Adrenal gland (tissue), 12 donors: Measurements from ENCODE around the gene SYNE1. TPM values are rescaled to one million over a fixed set of nuclear protein-coding genes. Genes with fewer than 3 reads are reported as not detected.

Source experiments
- DNase-seq, 7 donors: peaks; one replicate each; pipeline ENCODE4 v3.0.0-alpha.2; 2019 to 2020
- H3K27ac ChIP-seq, 5 donors: fragments of 200-600 bp; sonication (generic) in 4 of 5; 1 replicate in 3 of 5; 2 replicates in 2 of 5; pipeline versions ENCODE4 v1.5.1 to v1.8.0; 2016 to 2020; ENCODE audit warnings: mild to moderate bottlenecking in 1 of 5
- H3K27me3 ChIP-seq: fragments of 200-600 bp; 2 replicates; pipeline ENCODE4 v1.8.0; 2021
- H3K36me3 ChIP-seq, 2 donors: fragments of 200-600 bp; replicated peaks in 1 of 2; 1 replicate in 1 of 2; 2 replicates in 1 of 2; pipeline versions ENCODE4 v1.5.1 to v1.8.0; 2018 to 2022
- H3K4me1 ChIP-seq, 2 donors: fragments of 200-600 bp; replicated peaks in 1 of 2; 1 replicate in 1 of 2; 2 replicates in 1 of 2; pipeline versions ENCODE4 v1.5.1 to v1.8.0; 2018 to 2021
- H3K4me3 ChIP-seq, 4 donors: fragments of 200-600 bp; sonication (generic) in 3 of 4; one replicate each; pipeline ENCODE4 v1.5.1; 2016 to 2018
- H3K9me3 ChIP-seq, 3 donors: fragments of 200-600 bp; sonication (generic) in 1 of 3; replicated peaks in 1 of 3; 1 replicate in 2 of 3; 2 replicates in 1 of 3; pipeline versions ENCODE4 v1.5.1 to v1.8.0; 2016 to 2021
- CTCF ChIP-seq, 6 experiments: fragments of 450-650 bp in 4 of 6; fragments of 200-600 bp in 2 of 6; sonication (generic) in 1 of 6; IDR thresholded peaks; 1 replicate in 5 of 6; 2 replicates in 1 of 6; pipeline versions ENCODE4 v1.5.1 to v1.8.0; 2016 to 2021; ENCODE audit warnings: antibody characterized with exemption in 6 of 6, mild to moderate bottlenecking in 2 of 6, moderate library complexity in 1 of 6
- POLR2A ChIP-seq, 2 donors: fragments of 450-650 bp; IDR thresholded peaks; one replicate each; pipeline ENCODE4 v1.6.1; 2017; ENCODE audit warnings: antibody characterized with exemption in 2 of 2, mild to moderate bottlenecking in 2 of 2, moderate library complexity in 1 of 2
- WGBS, 4 donors: extraction: QIAGEN DNeasy Blood & Tissue Kit in 2 of 4; methylation state at CpG; one replicate each; pipeline versions ENCODE4 v1.1.5 to v1.1.7; 2013 to 2017; 5-methylcytosine and 5-hydroxymethylcytosine counted together
- intact Hi-C, 2 donors: fragments of 100-400 bp; cut with DNase I; formaldehyde crosslinking; loops; one replicate each; pipeline versions ENCODE4 v1.14.1 to v1.15.0; 2022 to 2023
- polyA plus RNA-seq, 3 donors: library from polyadenylated mRNA; stranded (reverse); fragments of 200-250 nt in 2 of 3; fragments of 350-450 nt in 1 of 3; fragmentation: Illumina TruSeq in 1 of 3; extraction: RNeasy Lipid Tissue Mini Kit (QIAGEN cat#74804) in 1 of 3; gene quantifications; one replicate each; pipeline ENCODE4 v1.2.3, GENCODE V29; 2013 to 2014
- total RNA-seq, 9 donors: library from RNA; depleted of rRNA in 4 of 9; stranded (reverse); fragments of >200 nt in 4 of 9; fragments of 120-200 nt in 1 of 9; fragmentation: NEBNext Ultra II Directional in 1 of 9; extraction: Animal tissue kit (Norgen Biotek cat#: 25700) in 1 of 9; gene quantifications; one replicate each; pipeline versions ENCODE4 v1.1.0 to v1.2.4, GENCODE V29; 2013 to 2023
- donor health status: healthy with polysubstance abuse.
- donor health status: Bipolar disorder and iron deficiency.
- donor health status: DM: yes; HTN: yes; CAD: no.
- donor health status: DM: no; HTN: no; CAD: no.
- donor health status: DM: no; HTN: no; CAD: no.
- donor health status: DM: yes; HTN: yes; CAD: no.

The SYNE1 gene
- total and polyA plus RNA-seq, 12 donors = 29.0 to 170 (median 93.1) TPM

- DNase-seq = peak; percentile 53 to 91 (median 70)
- WGBS, 4 donors = 35 to 46% (median 42%) methylated on average over 8 of the region's 8 CpGs
- Histone ChIP-seq H3K27ac (no peak overlapping the region), H3K9me3 (no peaks in the 10 kb centered on the region), H3K27me3 (no peaks in the 10 kb centered on the region), H3K4me1 (no peaks in the 10 kb centered on the region), H3K4me3 (no peak overlapping the region), H3K36me3 (no peaks in the 10 kb centered on the region)
- intact Hi-C loops = no loop called here
- TF ChIP-seq POLR2A (IDR thresholded peaks at IDR 0.05) (no peak), CTCF (IDR thresholded peaks at IDR 0.05) (peak; percentile 6 to 65 (median 48))
These were observed 5.6 kb upstream of the SYNE1 start for GRCh38 chr6:152642578-152643375.

- Histone ChIP-seq H3K9me3 (no peaks in the 10 kb centered on the region), H3K36me3 (no peaks in the 10 kb centered on the region), H3K4me3 (peak overlapping the region in 3 of 4 donors; percentile 14 to 57 (median 44)), H3K27me3 (no peaks in the 10 kb centered on the region), H3K4me1 (no peaks in the 10 kb centered on the region), H3K27ac (peak overlapping the region in 3 of 5 donors; percentile 21 to 78 (median 78))
- 1 to 2% (median 1%) methylated on average over 14 to 72 of the region's 72 CpGs for WGBS, 4 donors
- no peak for TF ChIP-seq CTCF (IDR thresholded peaks at IDR 0.05)
- no peak for TF ChIP-seq POLR2A (IDR thresholded peaks at IDR 0.05)
- intact Hi-C loops = no loop called here
- peak; percentile 18 to 66 (median 32) for DNase-seq
These were observed 410 bp downstream of the SYNE1 start for GRCh38 chr6:152636609-152637295.

- intact Hi-C loops = no loop called here
- H3K4me3 ChIP-seq = peak overlapping the region in 2 of 4 donors; percentile 44 to 57
- no peaks in the 10 kb centered on the region for H3K27me3 ChIP-seq
- H3K27ac ChIP-seq = peak overlapping the region in 3 of 5 donors; percentile 21 to 78 (median 78)
- peak; percentile 27 to 73 (median 37) for DNase-seq
- H3K4me1 ChIP-seq = no peaks in the 10 kb centered on the region
- WGBS, 4 donors = 0 to 3% (median 1%) methylated on average over 10 to 20 of the region's 20 CpGs
- TF ChIP-seq CTCF (IDR thresholded peaks at IDR 0.05) = no peak
- peak; percentile 20 to 21 for TF ChIP-seq POLR2A (IDR thresholded peaks at IDR 0.05)
- no peaks in the 10 kb centered on the region for H3K36me3 ChIP-seq
- H3K9me3 ChIP-seq = no peaks in the 10 kb centered on the region
These were observed 1.0 kb downstream of the SYNE1 start for GRCh38 chr6:152636021-152636608.

- Histone ChIP-seq H3K27ac (peak overlapping the region in 2 of 5 donors; percentile 5 to 78), H3K9me3 (no peaks in the 10 kb centered on the region), H3K4me1 (no peaks in the 10 kb centered on the region), H3K27me3 (no peaks in the 10 kb centered on the region), H3K4me3 (peak overlapping the region in 1 of 4 donors; percentile 57), H3K36me3 (no peaks in the 10 kb centered on the region)
- DNase-seq = peak in 1 of 7 donors; percentile 3
- intact Hi-C loops = no loop called here
- 67 to 73% (median 71%) methylated on average over 3 of the region's 3 CpGs for whole genome bisulfite sequencing, 4 donors
- no peak for TF ChIP-seq POLR2A (IDR thresholded peaks at IDR 0.05)
- TF ChIP-seq CTCF (IDR thresholded peaks at IDR 0.05) = no peak
These were observed 2.4 kb downstream of the SYNE1 start for GRCh38 chr6:152634773-152635172.
